Left ventricle myocardium inferior (tissue), 1 donor: ENCODE measurements around the gene PPIE. TPM values are rescaled to one million over a fixed set of nuclear protein-coding genes. Genes with fewer than 3 reads are reported as not detected.

ENCODE experiments used
- DNase-seq: peaks from one replicate; pipeline ENCODE4 v3.0.0-alpha.2; 2020
- H3K27ac ChIP-seq: fragments of 200-600 bp; replicated peaks from 2 replicates; pipeline ENCODE4 v1.8.0; 2021
- H3K27me3 ChIP-seq: fragments of 200-600 bp; 2 replicates; pipeline ENCODE4 v1.8.0; 2021; ENCODE audit warnings: low read depth
- H3K36me3 ChIP-seq: fragments of 200-600 bp; 2 replicates; pipeline ENCODE4 v1.8.0; 2021
- H3K4me1 ChIP-seq: fragments of 200-600 bp; 2 replicates; pipeline ENCODE4 v1.8.0; 2021
- H3K4me3 ChIP-seq: fragments of 200-600 bp; 2 replicates; pipeline ENCODE4 v1.8.0; 2021; ENCODE audit warnings: mild to moderate bottlenecking, moderate library complexity
- H3K9me3 ChIP-seq: fragments of 200-600 bp; replicated peaks from 2 replicates; pipeline ENCODE4 v1.8.0; 2021
- CTCF ChIP-seq: fragments of 200-600 bp; IDR thresholded peaks from 2 replicates; pipeline ENCODE4 v1.8.0; 2021; ENCODE audit warnings: antibody characterized with exemption, mild to moderate bottlenecking, borderline replicate concordance
- intact Hi-C: fragments of 100-400 bp; cut with micrococcal nuclease; formaldehyde crosslinking; loops from one replicate; pipeline ENCODE4 v1.11.0; 2022
- total RNA-seq: library from RNA; stranded (reverse); fragmentation: NEBNext Ultra II Directional; extraction: Animal tissue kit (Norgen Biotek cat#: 25700); gene quantifications from one replicate; pipeline ENCODE4 v1.2.1, GENCODE V29; 2021
- donor health status: DM: no; HTN: yes; CAD: no; lungs with severe emphysema.

PPIE gene
- total RNA-seq, 1 donor from 2014 or later = 29.4 TPM

- no peak overlapping the region for H3K27ac ChIP-seq
- intact Hi-C loops = no loop called here
- TF ChIP-seq CTCF = no peak
- H3K4me1 ChIP-seq = peaks cover 10% of the 10 kb centered on the region
- H3K9me3 ChIP-seq = no peaks in the 10 kb centered on the region
- DNase-seq = no peak
- no peak overlapping the region for H3K4me3 ChIP-seq
- H3K27me3 ChIP-seq = no peaks in the 10 kb centered on the region
- H3K36me3 ChIP-seq = peaks cover 96% of the 10 kb centered on the region
Measured at GRCh38 chr1:39754026-39754570, 15.4 kb downstream of the PPIE start.

DNA sequence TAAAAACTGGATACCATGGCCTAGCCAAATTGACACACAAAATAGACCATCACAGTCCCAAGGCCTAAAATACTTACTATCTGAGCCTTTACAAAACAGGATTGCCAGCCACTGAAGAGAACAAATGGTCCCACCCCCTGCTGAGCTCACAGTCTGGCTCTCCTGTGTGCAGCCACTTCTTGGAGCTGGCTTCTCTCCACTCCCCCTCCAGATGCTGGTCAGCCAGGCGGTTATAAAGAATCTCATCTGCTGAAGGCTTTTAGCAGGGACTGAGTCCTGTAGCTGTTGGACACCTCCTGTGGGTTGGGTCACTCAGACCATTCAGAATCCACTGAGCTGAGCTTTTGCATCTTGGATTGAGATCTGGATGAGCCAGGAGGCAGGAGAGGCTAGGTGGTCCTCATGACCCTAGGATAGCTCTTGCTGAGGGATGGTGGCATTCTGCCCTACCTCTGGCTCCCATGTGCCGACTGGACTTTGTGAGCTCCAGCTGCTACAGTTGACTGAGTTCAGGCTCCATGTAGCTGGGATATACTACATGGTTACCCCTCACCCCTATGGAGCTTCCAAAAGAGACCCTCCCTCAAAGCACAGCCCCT, 16.3 kb downstream of the PPIE start:
- intact Hi-C loops = no loop called here
- DNase-seq = no peak
- peak overlapping the region; percentile 38 for H3K27ac ChIP-seq
- no peaks in the 10 kb centered on the region for H3K27me3 ChIP-seq
- no peaks in the 10 kb centered on the region for H3K9me3 ChIP-seq
- no peak for TF ChIP-seq CTCF
- no peak overlapping the region for H3K4me3 ChIP-seq
- peaks cover 96% of the 10 kb centered on the region for H3K36me3 ChIP-seq
- H3K4me1 ChIP-seq = peaks cover 10% of the 10 kb centered on the region

DNA sequence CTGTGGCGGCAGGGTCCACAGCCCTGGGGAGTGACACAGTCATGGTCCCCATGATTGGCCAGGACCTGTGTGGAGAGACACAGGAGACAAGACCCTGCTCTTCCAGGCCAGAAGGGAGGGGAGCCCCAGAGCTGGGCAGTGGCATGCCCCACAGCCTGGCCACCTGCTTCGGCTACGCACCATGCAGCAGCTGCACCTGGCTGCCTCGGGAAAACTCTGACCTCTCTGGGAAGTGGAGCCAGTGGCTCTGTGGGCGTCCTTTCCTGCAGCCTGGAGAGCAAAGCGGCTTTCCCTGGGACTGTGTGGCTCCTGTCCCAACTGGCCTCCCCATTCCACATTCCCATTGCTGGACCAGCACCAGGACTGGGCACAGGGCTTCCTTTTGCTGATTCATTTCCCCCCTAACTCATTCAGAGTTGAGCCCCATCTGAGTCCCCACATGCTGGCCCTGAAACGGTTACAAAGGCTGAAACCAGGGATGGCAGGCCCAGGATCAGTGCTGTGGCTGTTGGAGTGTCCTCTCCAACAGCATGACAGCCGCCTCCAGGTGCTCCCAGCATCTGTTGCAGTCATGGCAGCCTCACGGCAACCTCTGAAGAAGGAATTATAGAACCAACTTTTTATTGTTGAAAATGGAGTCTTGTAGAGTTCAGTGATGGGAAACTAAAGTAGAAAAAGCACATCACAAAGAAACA, 17.4 kb downstream of the PPIE start:
- no peak for DNase-seq
- Histone ChIP-seq H3K27me3 (no peaks in the 10 kb centered on the region), H3K27ac (no peak overlapping the region), H3K4me3 (no peak overlapping the region), H3K9me3 (no peaks in the 10 kb centered on the region), H3K36me3 (peaks cover 85% of the 10 kb centered on the region), H3K4me1 (peaks cover 10% of the 10 kb centered on the region)
- TF ChIP-seq CTCF = no peak
- intact Hi-C loops = no loop called here

- peaks cover 74% of the 10 kb centered on the region for H3K36me3 ChIP-seq
- H3K4me1 ChIP-seq = peaks cover 10% of the 10 kb centered on the region
- intact Hi-C loops = no loop called here
- no peak overlapping the region for H3K4me3 ChIP-seq
- no peak for TF ChIP-seq CTCF
- H3K27me3 ChIP-seq = no peaks in the 10 kb centered on the region
- DNase-seq = no peak
- no peak overlapping the region for H3K27ac ChIP-seq
- H3K9me3 ChIP-seq = no peaks in the 10 kb centered on the region
Measured at GRCh38 chr1:39757501-39757900, 18.8 kb downstream of the PPIE start.

GRCh38 chr1:39758556-39759435, 20.1 kb downstream of the PPIE start:
- Histone ChIP-seq H3K27ac (no peak overlapping the region), H3K9me3 (no peaks in the 10 kb centered on the region), H3K27me3 (no peaks in the 10 kb centered on the region), H3K4me3 (no peak overlapping the region), H3K36me3 (peaks cover 63% of the 10 kb centered on the region), H3K4me1 (peaks cover 10% of the 10 kb centered on the region)
- no peak for TF ChIP-seq CTCF
- intact Hi-C loops = no loop called here
- DNase-seq = no peak
